ENCODE measurements around the gene SSBP3. TPM values are rescaled to one million over a fixed set of nuclear protein-coding genes. Genes with fewer than 3 reads are reported as not detected.
"Not testable (repeated sequence)": the region's sequence is repeated elsewhere in the genome, so short reads cannot be mapped to it uniquely, and the experiment has no call there.

The SSBP3 gene
- total RNA-seq, 1 donor from 2014 or later: 29.7 TPM

- ATAC-seq (ENCODE audit: low read depth): no peak
- no peak for TF ChIP-seq CTCF (IDR thresholded peaks at IDR 0.05)
- DNase-seq: no peak
- Mint-ChIP-seq H3K27me3 (no peaks in the 10 kb centered on the region), H3K27ac (no peak overlapping the region), H3K4me1 (no peaks in the 10 kb centered on the region), H3K9me3 (no peaks in the 10 kb centered on the region), H3K36me3 (ENCODE audit: low read depth) (peaks cover 95% of the 10 kb centered on the region), H3K4me3 (no peak overlapping the region)
- CTCF ChIA-PET: no interaction called here
- POLR2A ChIA-PET: no interaction called here
- intact Hi-C loops (cut with micrococcal nuclease): no loop called here
Observed at GRCh38 chr1:54212872-54213271, 193.3 kb downstream of the SSBP3 start.

- H3K27ac Mint-ChIP-seq; POLR2A ChIA-PET; intact Hi-C loops (cut with micrococcal nuclease); DNase-seq; H3K4me3 Mint-ChIP-seq; H3K27me3 Mint-ChIP-seq; H3K9me3 Mint-ChIP-seq; H3K4me1 Mint-ChIP-seq; ATAC-seq (ENCODE audit: low read depth); CTCF ChIA-PET: not testable (repeated sequence)
- H3K36me3 Mint-ChIP-seq (ENCODE audit: low read depth): peaks cover 77% of the 10 kb centered on the region
Observed at GRCh38 chr1:54207896-54208295, 198.3 kb downstream of the SSBP3 start.

- H3K27ac Mint-ChIP-seq: no peak overlapping the region
- no peak overlapping the region for H3K4me3 Mint-ChIP-seq
- H3K4me1 Mint-ChIP-seq: peaks cover 4% of the 10 kb centered on the region
- no peaks in the 10 kb centered on the region for H3K9me3 Mint-ChIP-seq
- peaks cover 77% of the 10 kb centered on the region for H3K36me3 Mint-ChIP-seq (ENCODE audit: low read depth)
- ATAC-seq (ENCODE audit: low read depth): no peak
- intact Hi-C loops (cut with micrococcal nuclease): no loop called here
- CTCF ChIA-PET: no interaction called here
- no peak for DNase-seq
- TF ChIP-seq CTCF (IDR thresholded peaks at IDR 0.05): no peak
- H3K27me3 Mint-ChIP-seq: no peaks in the 10 kb centered on the region
- POLR2A ChIA-PET: no interaction called here
Observed at GRCh38 chr1:54207287-54207686, 198.9 kb downstream of the SSBP3 start.

- Mint-ChIP-seq H3K27ac (no peak overlapping the region), H3K9me3 (no peaks in the 10 kb centered on the region), H3K4me3 (no peak overlapping the region), H3K36me3 (ENCODE audit: low read depth) (peaks cover 58% of the 10 kb centered on the region), H3K4me1 (peaks cover 27% of the 10 kb centered on the region), H3K27me3 (no peaks in the 10 kb centered on the region)
- intact Hi-C loops (cut with micrococcal nuclease): loop anchor here (5.0 kb wide), 2 partner anchors 513 to 877 kb away; partner anchors contain the start of genes LRP8 and TTC4
- ChIA-PET CTCF (no interaction called here), POLR2A (interaction anchor here (1.1 kb wide), 1 partner anchor 151 kb away, joined by 3 read pairs; the partner anchor contains the start of genes TCEANC2 and TMEM59)
- DNase-seq: no peak
- no peak for TF ChIP-seq CTCF (IDR thresholded peaks at IDR 0.05)
- ATAC-seq (ENCODE audit: low read depth): no peak
Observed at GRCh38 chr1:54204199-54204598, 202.0 kb downstream of the SSBP3 start.

- no peak for TF ChIP-seq CTCF (IDR thresholded peaks at IDR 0.05)
- DNase-seq (no peak), ATAC-seq (ENCODE audit: low read depth) (peak; percentile 5)
- Mint-ChIP-seq H3K4me1 (peaks cover 32% of the 10 kb centered on the region), H3K4me3 (peak overlapping the region; percentile 92), H3K9me3 (no peaks in the 10 kb centered on the region), H3K36me3 (ENCODE audit: low read depth) (peaks cover 31% of the 10 kb centered on the region), H3K27me3 (no peaks in the 10 kb centered on the region), H3K27ac (peak overlapping the region; percentile 81)
- ChIA-PET POLR2A (interaction anchor here (0.6 to 2.0 kb wide), 9 partner anchors 11 to 362 kb away, joined by 3 to 26 read pairs (median 5); partner anchors contain the start of genes IFT25, NDC1, SSBP3 and TCEANC2), CTCF (no interaction called here)
- intact Hi-C loops (cut with micrococcal nuclease): loop anchor here (1.0 to 5.0 kb wide), 7 partner anchors 147 to 873 kb away; partner anchors contain the start of genes LRP8, NDC1, PARS2 and TCEANC2
Observed at GRCh38 chr1:54200519-54200997, 205.6 kb downstream of the SSBP3 start.

Measured in activated B cell treated with CpG ODN at 0.5 μM for 24 hours (primary cell).